ENCODE results near the gene FAM124B. TPM values are rescaled to one million over a fixed set of nuclear protein-coding genes. Genes with fewer than 3 reads are reported as not detected.

The FAM124B gene
- total and polyA plus RNA-seq, 2 donors (not counting 1 experiment from before 2014, with no cell fraction given): not detected

- Histone ChIP-seq H3K27ac (ENCODE audit: insufficient read depth, low read length) (no peak overlapping the region), H3K9ac (ENCODE audit: insufficient read depth, low read length) (no peak overlapping the region), H3K27me3 (ENCODE audit: control insufficient read depth, insufficient read depth, low read length) (no peaks in the 10 kb centered on the region), H4K20me1 (ENCODE audit: control insufficient read depth, extremely low read depth, insufficient read depth, low read length) (no peaks in the 10 kb centered on the region), H3K4me1 (ENCODE audit: control insufficient read depth, extremely low read depth, insufficient read depth, low read length) (no peaks in the 10 kb centered on the region), H2AFZ (ENCODE audit: low read length) (no peak overlapping the region), H3K9me3 (ENCODE audit: control insufficient read depth, insufficient read depth, low read depth, low read length) (no peaks in the 10 kb centered on the region), H3K79me2 (ENCODE audit: control insufficient read depth, insufficient read depth, low read length) (no peaks in the 10 kb centered on the region), H3K4me3 (replicated peaks in 1 of 4; ENCODE audit: control extremely low read depth in 1 of 4, insufficient read depth in 1 of 4, low read depth in 3 of 4, low read length in 4 of 4) (no peak overlapping the region), H3K36me3 (ENCODE audit: control insufficient read depth, insufficient read depth, low read length) (no peaks in the 10 kb centered on the region), H3K4me2 (ENCODE audit: extremely low read depth, insufficient read depth, low read length) (no peak overlapping the region)
- TF ChIP-seq EZH2 (IDR thresholded peaks at IDR 0.05; ENCODE audit: low read length, missing control alignments): no peak
- DNase-seq (ENCODE audit: low read depth in 2 of 2): no peak
These were observed 16.0 kb upstream of the FAM124B start for GRCh38 chr2:224417947-224418346.

GRCh38 chr2:224417361-224417729 is 15.4 kb upstream of the FAM124B start:
- no peaks in the 10 kb centered on the region for H4K20me1 ChIP-seq (ENCODE audit: control insufficient read depth, extremely low read depth, insufficient read depth, low read length)
- H3K4me2 ChIP-seq (ENCODE audit: extremely low read depth, insufficient read depth, low read length): no peak overlapping the region
- H3K4me1 ChIP-seq (ENCODE audit: control insufficient read depth, extremely low read depth, insufficient read depth, low read length): peaks cover 2% of the 10 kb centered on the region
- H3K9ac ChIP-seq (ENCODE audit: insufficient read depth, low read length): no peak overlapping the region
- no peak overlapping the region for H2AFZ ChIP-seq (ENCODE audit: low read length)
- H3K9me3 ChIP-seq (ENCODE audit: control insufficient read depth, insufficient read depth, low read depth, low read length): no peaks in the 10 kb centered on the region
- peak in 1 of 2 donors; percentile 18 for DNase-seq (ENCODE audit: low read depth in 2 of 2)
- H3K4me3 ChIP-seq (replicated peaks in 1 of 4; ENCODE audit: control extremely low read depth in 1 of 4, insufficient read depth in 1 of 4, low read depth in 3 of 4, low read length in 4 of 4): no peak overlapping the region
- H3K79me2 ChIP-seq (ENCODE audit: control insufficient read depth, insufficient read depth, low read length): no peaks in the 10 kb centered on the region
- no peak overlapping the region for H3K27ac ChIP-seq (ENCODE audit: insufficient read depth, low read length)
- no peaks in the 10 kb centered on the region for H3K36me3 ChIP-seq (ENCODE audit: control insufficient read depth, insufficient read depth, low read length)
- TF ChIP-seq EZH2 (IDR thresholded peaks at IDR 0.05; ENCODE audit: low read length, missing control alignments) (no peak), CTCF (conservative IDR thresholded peaks at IDR 0.05 in 1 of 2, IDR thresholded peaks at IDR 0.05 in 1 of 2; ENCODE audit: low read depth in 1 of 2, low read length in 2 of 2) (no peak)
- no peaks in the 10 kb centered on the region for H3K27me3 ChIP-seq (ENCODE audit: control insufficient read depth, insufficient read depth, low read length)

GRCh38 chr2:224416656-224417360 is 14.9 kb upstream of the FAM124B start:
- Histone ChIP-seq H3K27me3 (ENCODE audit: control insufficient read depth, insufficient read depth, low read length) (no peaks in the 10 kb centered on the region), H3K4me1 (ENCODE audit: control insufficient read depth, extremely low read depth, insufficient read depth, low read length) (peaks cover 2% of the 10 kb centered on the region), H3K79me2 (ENCODE audit: control insufficient read depth, insufficient read depth, low read length) (no peaks in the 10 kb centered on the region), H3K9ac (ENCODE audit: insufficient read depth, low read length) (no peak overlapping the region), H3K9me3 (ENCODE audit: control insufficient read depth, insufficient read depth, low read depth, low read length) (no peaks in the 10 kb centered on the region), H4K20me1 (ENCODE audit: control insufficient read depth, extremely low read depth, insufficient read depth, low read length) (no peaks in the 10 kb centered on the region), H2AFZ (ENCODE audit: low read length) (no peak overlapping the region), H3K36me3 (ENCODE audit: control insufficient read depth, insufficient read depth, low read length) (no peaks in the 10 kb centered on the region), H3K4me2 (ENCODE audit: extremely low read depth, insufficient read depth, low read length) (no peak overlapping the region), H3K4me3 (replicated peaks in 1 of 4; ENCODE audit: control extremely low read depth in 1 of 4, insufficient read depth in 1 of 4, low read depth in 3 of 4, low read length in 4 of 4) (no peak overlapping the region), H3K27ac (ENCODE audit: insufficient read depth, low read length) (no peak overlapping the region)
- DNase-seq (ENCODE audit: low read depth in 2 of 2): no peak
- no peak for TF ChIP-seq EZH2 (IDR thresholded peaks at IDR 0.05; ENCODE audit: low read length, missing control alignments)
- no peak for TF ChIP-seq CTCF (conservative IDR thresholded peaks at IDR 0.05 in 1 of 2, IDR thresholded peaks at IDR 0.05 in 1 of 2; ENCODE audit: low read depth in 1 of 2, low read length in 2 of 2)

Measured in fibroblast of lung (primary cell).